Measurements from ENCODE around the gene DUS1L.

GRCh38 chr17:82034371-82035011 lies 31.1 kb downstream of the DUS1L start:
- TF ChIP-seq, protein P1, sequence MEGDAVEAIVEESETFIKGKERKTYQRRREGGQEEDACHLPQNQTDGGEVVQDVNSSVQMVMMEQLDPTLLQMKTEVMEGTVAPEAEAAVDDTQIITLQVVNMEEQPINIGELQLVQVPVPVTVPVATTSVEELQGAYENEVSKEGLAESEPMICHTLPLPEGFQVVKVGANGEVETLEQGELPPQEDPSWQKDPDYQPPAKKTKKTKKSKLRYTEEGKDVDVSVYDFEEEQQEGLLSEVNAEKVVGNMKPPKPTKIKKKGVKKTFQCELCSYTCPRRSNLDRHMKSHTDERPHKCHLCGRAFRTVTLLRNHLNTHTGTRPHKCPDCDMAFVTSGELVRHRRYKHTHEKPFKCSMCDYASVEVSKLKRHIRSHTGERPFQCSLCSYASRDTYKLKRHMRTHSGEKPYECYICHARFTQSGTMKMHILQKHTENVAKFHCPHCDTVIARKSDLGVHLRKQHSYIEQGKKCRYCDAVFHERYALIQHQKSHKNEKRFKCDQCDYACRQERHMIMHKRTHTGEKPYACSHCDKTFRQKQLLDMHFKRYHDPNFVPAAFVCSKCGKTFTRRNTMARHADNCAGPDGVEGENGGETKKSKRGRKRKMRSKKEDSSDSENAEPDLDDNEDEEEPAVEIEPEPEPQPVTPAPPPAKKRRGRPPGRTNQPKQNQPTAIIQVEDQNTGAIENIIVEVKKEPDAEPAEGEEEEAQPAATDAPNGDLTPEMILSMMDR (IDR thresholded peaks at IDR 0.05): no peak
- no peak for TF ChIP-seq POLR2A (IDR thresholded peaks at IDR 0.05)

All from uterus (tissue), 2 donors.